C4-2B (cell line): ENCODE data around the gene C1orf21.

ENCODE experiments used
- H3K27ac ChIP-seq: fragments of 450-650 bp; 2 replicates; pipeline ENCODE4 v1.5.1; 2017
- CTCF ChIP-seq: fragments of 450-650 bp; conservative IDR thresholded peaks from 2 replicates; pipeline ENCODE4 v1.5.1; 2017; ENCODE audit warnings: mild to moderate bottlenecking
- ZFX ChIP-seq: fragments of 450-650 bp; IDR thresholded peaks from 2 replicates; pipeline ENCODE4 v1.6.1; 2017

The C1orf21 gene

DNA sequence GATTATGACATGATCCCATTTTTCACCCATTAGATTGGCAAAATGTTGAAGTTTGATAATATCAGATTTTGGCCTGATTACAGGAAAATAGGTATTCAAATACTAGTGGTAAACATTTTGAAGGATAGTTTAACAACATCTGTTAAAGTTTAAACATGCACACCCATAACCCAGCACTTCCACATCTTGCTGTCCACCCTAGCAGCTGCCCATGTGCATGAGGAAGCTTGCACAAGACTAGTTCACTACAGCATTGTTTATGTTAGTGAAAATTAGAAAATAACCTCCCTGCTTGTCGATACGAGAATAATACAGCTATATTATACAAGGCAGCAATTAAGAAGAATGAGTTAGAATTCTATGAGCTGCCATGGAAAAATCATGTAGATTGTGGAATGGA, 127.6 kb downstream of the C1orf21 start:
- no peak overlapping the region for H3K27ac ChIP-seq
- TF ChIP-seq CTCF = no peak
- TF ChIP-seq ZFX = no peak

DNA sequence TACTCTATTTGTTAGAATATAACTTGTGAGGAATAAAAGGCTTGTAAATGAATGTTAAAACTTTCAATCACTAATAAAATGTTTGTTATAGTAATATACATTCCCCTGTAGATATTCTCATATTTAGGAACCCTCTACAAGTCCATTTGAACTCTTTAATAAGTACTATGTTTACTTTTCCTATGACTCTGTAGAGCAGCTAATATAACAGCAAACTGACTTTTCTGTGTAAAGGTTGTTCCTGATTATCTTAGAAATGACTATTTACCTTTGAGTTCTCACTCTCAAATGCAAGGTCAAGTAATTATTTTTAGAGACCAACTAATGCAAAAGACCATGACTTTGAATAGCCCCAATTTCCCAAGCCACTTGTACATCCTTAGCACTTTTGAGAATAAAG, 130.3 kb downstream of the C1orf21 start:
- H3K27ac ChIP-seq = no peak overlapping the region
- TF ChIP-seq CTCF = no peak
- no peak for TF ChIP-seq ZFX

DNA sequence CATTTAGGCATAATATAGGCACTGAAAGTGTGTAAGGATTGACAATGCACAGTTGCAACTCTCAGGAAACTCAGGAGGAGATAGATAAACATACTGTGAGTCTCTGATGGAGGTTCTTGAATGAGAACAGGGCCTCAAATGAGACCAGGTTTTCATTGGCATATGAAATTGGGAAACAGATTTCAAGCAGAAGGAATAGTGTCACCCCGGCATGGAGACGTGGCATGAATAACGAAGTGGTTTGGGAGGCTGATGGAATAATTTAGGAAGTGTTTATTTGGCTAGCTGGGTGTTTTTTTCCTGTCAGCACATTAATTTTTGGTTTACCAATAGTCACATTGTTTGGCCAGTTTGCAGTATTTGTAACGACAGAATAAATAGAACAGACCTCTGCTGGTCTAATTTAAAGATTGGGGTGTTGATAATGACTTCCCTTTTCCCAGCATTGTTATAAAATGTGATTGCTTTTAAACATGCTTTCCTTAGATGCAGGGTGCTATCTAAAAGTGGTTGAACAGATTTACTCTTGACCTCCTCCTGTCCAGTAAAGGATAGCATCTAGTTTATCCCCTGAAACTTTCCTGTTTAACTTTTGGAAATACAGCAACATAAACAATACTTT, 132.0 kb downstream of the C1orf21 start:
- no peak for TF ChIP-seq ZFX
- no peak for TF ChIP-seq CTCF
- no peak overlapping the region for H3K27ac ChIP-seq

DNA sequence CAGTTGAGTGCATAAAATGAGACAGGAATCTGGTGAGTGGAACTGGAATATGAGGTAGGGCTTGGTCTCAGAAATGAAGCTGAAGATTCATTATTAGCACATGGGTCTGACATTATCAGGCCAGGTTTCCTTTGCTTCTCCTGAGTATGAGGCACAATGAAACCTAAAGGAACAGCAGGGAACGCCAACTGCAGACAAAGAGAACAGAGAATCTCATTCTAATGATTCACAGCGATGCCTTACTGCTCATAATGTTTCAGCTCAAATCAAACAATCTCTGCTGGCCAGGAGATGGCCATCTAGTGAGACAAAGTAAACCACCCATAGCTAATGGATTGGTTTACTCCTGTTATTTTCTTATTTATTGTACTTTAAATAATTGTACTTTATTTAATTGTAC, 133.5 kb downstream of the C1orf21 start:
- TF ChIP-seq ZFX (no peak), CTCF (no peak)
- no peak overlapping the region for H3K27ac ChIP-seq

DNA sequence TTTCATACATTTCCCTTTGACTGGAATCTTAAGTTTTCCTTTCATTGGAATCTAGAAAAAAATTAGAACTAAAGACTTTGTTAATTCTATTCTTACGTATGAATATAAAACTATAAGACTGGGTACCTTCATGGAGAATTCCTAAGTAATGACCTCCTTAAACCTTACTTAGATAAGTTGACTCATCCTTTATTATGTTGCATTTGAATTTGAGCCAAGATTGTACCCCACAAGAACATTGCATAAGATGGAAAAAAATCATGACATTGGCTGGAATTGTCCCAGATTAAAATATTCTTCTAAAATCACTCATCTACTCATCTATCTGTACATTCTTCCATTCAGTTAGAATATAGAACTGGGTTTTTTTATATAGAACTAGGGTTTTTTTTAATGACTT, 137.4 kb downstream of the C1orf21 start:
- no peak overlapping the region for H3K27ac ChIP-seq
- TF ChIP-seq ZFX (no peak), CTCF (no peak)

DNA sequence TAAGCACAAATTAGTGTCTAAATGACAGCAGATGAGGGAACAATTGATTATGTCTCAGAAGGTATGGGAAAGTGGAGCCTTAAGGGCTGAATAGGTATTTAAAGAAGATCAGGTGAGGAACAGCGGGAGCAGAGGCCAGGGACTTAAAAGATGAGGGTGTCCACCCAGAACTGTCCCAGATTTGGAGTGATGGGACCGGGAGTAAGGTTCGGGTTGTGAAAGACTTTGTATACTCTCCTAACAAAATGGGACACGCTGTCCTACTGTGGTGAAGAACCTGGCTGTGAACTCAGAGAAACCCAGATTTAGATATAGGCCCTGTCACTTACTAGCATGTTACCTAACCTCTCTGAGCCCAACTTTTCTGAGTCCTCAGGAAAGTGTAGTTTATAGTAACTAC, 140.6 kb downstream of the C1orf21 start:
- H3K27ac ChIP-seq = no peak overlapping the region
- TF ChIP-seq ZFX = no peak
- no peak for TF ChIP-seq CTCF

- no peak overlapping the region for H3K27ac ChIP-seq
- TF ChIP-seq ZFX = no peak
- no peak for TF ChIP-seq CTCF
Observed at GRCh38 chr1:184530226-184530625, 143.4 kb downstream of the C1orf21 start.
